Keratinocyte (primary cell): ENCODE measurements around the gene CTNNA3. TPM values are rescaled to one million over a fixed set of nuclear protein-coding genes. Genes with fewer than 3 reads are reported as not detected.

Experiments
- DNase-seq: peaks from one replicate; pipeline ENCODE4 v3.0.0-alpha.2; 2011; ENCODE audit warnings: low read depth, missing footprints, low spot score
- FAIRE-seq: peaks from 2 replicates; lab custom pipeline; 2011; peaks lifted over from hg19 to GRCh38; lab: Jason Lieb, UNC
- H2AFZ ChIP-seq: 2 replicates; pipeline ENCODE4 v1.6.0; 2012; ENCODE audit warnings: low read length, control low read depth, inconsistent platforms; ENCODE audit not compliant: control insufficient read depth
- H3K27ac ChIP-seq: 2 replicates; pipeline ENCODE4 v1.5.1; 2011; ENCODE audit warnings: low read length; ENCODE audit not compliant: control insufficient read depth, insufficient read depth
- H3K27me3 ChIP-seq: 3 replicates; pipeline ENCODE4 v1.6.0; 2011; ENCODE audit warnings: low read length; ENCODE audit not compliant: control insufficient read depth, insufficient read depth; ENCODE audit errors: extremely low read depth
- H3K36me3 ChIP-seq, 2 experiments: 2 replicates in 1 of 2; 3 replicates in 1 of 2; pipeline ENCODE4 v1.5.1; 2011; ENCODE audit warnings: low read length in 2 of 2, mild to moderate bottlenecking in 1 of 2; ENCODE audit not compliant: control insufficient read depth in 2 of 2, insufficient read depth in 2 of 2; ENCODE audit errors: extremely low read depth in 1 of 2
- H3K4me1 ChIP-seq: 3 replicates; pipeline ENCODE4 v1.5.1; 2011; ENCODE audit warnings: low read length; ENCODE audit not compliant: control insufficient read depth, insufficient read depth; ENCODE audit errors: extremely low read depth
- H3K4me2 ChIP-seq: 3 replicates; pipeline ENCODE4 v1.6.0; 2011; ENCODE audit warnings: low read depth, low read length; ENCODE audit not compliant: control insufficient read depth, insufficient read depth; ENCODE audit errors: extremely low read depth
- H3K4me3 ChIP-seq, 3 experiments: fragments of 200-600 bp in 1 of 3; sonication (generic) in 1 of 3; 2 replicates in 2 of 3; 3 replicates in 1 of 3; pipeline ENCODE4 v1.5.1; 2011 to 2016; ENCODE audit warnings: low read length in 3 of 3, mild to moderate bottlenecking in 3 of 3, control low read depth in 2 of 3, inconsistent platforms in 1 of 3, low read depth in 1 of 3, mixed read lengths in 1 of 3, mixed run types in 1 of 3, moderate library complexity in 1 of 3; ENCODE audit not compliant: control insufficient read depth in 2 of 3, insufficient read depth in 2 of 3; ENCODE audit errors: extremely low read depth in 1 of 3
- H3K79me2 ChIP-seq: 2 replicates; pipeline ENCODE4 v1.6.0; 2012; ENCODE audit warnings: low read length; ENCODE audit not compliant: control insufficient read depth, insufficient read depth
- H3K9ac ChIP-seq: 3 replicates; pipeline ENCODE4 v1.6.0; 2011; ENCODE audit warnings: low read length; ENCODE audit not compliant: control insufficient read depth, insufficient read depth; ENCODE audit errors: extremely low read depth
- H3K9me1 ChIP-seq: 3 replicates; pipeline ENCODE4 v1.6.0; 2011; ENCODE audit warnings: low read length; ENCODE audit not compliant: control insufficient read depth, insufficient read depth; ENCODE audit errors: extremely low read depth
- H3K9me3 ChIP-seq: 2 replicates; pipeline ENCODE4 v1.5.1; 2012; ENCODE audit warnings: low read depth, low read length; ENCODE audit not compliant: control insufficient read depth
- H4K20me1 ChIP-seq: 3 replicates; pipeline ENCODE4 v1.6.0; 2011; ENCODE audit warnings: low read length; ENCODE audit not compliant: control insufficient read depth, insufficient read depth; ENCODE audit errors: extremely low read depth
- EZH2 ChIP-seq: IDR thresholded peaks from one replicate; pipeline ENCODE4 v1.6.1; 2012; ENCODE audit warnings: inconsistent platforms, mild to moderate bottlenecking, low read length, moderate library complexity
- dilution Hi-C: fragments of 300-500 bp; cut with MboI; formaldehyde crosslinking; loops from one replicate; pipeline ENCODE4 v1.7.0; 2020; ENCODE audit warnings: low sequenced_read_pairs; ENCODE audit not compliant: extremely low pct_ligation_motif_present
- polyA plus RNA-seq, 5 experiments: library from polyadenylated mRNA; depleted of rRNA in 3 of 5; stranded (reverse) in 3 of 5; stranded (forward) in 1 of 5; unstranded in 1 of 5; fragments of >200 nt; gene quantifications; 1 replicate in 1 of 5; 2 replicates in 3 of 5; 3 replicates in 1 of 5; pipeline versions ENCODE4 v1.2.1 to v1.2.3, GENCODE V29; 2011 to 2012; ENCODE audit warnings: missing spikeins in 2 of 5, low read depth in 1 of 5, low replicate concordance in 1 of 5
- TF ChIP-seq, protein P1 (sequence below), 3 experiments: IDR thresholded peaks in 1 of 3; conservative IDR thresholded peaks in 1 of 3; optimal IDR thresholded peaks in 1 of 3; 2 replicates in 2 of 3; 3 replicates in 1 of 3; pipeline versions ENCODE3 to v1.5.1; 2011; ENCODE audit warnings: low read length in 3 of 3, mild to moderate bottlenecking in 3 of 3, moderate library complexity in 2 of 3, control low read depth in 1 of 3, inconsistent platforms in 1 of 3; ENCODE audit not compliant: insufficient read depth in 2 of 3; ENCODE audit errors: extremely low read depth in 1 of 3

The CTNNA3 gene
- polyA plus RNA-seq, 1 donor (not counting 4 experiments of a cell fraction or from before 2014, with no cell fraction given), result 0.01 TPM

DNA sequence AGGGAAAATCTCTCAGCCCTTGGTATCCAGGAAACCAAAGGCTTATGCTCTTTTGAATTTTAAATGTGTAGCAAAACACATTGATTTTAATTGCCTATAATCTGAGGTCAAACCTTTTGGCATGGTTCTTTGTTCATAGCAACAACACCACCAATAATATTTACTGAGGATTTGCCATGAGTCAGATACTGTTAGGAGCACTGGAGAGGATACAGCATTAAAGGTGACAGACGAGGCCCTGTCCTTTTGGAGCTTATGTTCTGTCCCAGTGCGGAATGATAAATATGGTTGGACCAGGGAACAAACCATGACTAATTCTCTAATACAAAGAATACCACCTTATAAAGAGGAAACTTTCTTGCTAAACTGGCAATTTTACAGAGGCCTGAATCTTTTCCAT, 176.6 kb downstream of the CTNNA3 start:
- H3K9me3 ChIP-seq, result no peaks in the 10 kb centered on the region
- H4K20me1 ChIP-seq, result no peaks in the 10 kb centered on the region
- no peak for TF ChIP-seq EZH2
- TF ChIP-seq, protein P1, sequence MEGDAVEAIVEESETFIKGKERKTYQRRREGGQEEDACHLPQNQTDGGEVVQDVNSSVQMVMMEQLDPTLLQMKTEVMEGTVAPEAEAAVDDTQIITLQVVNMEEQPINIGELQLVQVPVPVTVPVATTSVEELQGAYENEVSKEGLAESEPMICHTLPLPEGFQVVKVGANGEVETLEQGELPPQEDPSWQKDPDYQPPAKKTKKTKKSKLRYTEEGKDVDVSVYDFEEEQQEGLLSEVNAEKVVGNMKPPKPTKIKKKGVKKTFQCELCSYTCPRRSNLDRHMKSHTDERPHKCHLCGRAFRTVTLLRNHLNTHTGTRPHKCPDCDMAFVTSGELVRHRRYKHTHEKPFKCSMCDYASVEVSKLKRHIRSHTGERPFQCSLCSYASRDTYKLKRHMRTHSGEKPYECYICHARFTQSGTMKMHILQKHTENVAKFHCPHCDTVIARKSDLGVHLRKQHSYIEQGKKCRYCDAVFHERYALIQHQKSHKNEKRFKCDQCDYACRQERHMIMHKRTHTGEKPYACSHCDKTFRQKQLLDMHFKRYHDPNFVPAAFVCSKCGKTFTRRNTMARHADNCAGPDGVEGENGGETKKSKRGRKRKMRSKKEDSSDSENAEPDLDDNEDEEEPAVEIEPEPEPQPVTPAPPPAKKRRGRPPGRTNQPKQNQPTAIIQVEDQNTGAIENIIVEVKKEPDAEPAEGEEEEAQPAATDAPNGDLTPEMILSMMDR (optimal IDR thresholded peaks at IDR 0.05 in 1 of 3, IDR thresholded peaks at IDR 0.05 in 1 of 3, conservative IDR thresholded peaks at IDR 0.05 in 1 of 3; ENCODE audit: extremely low read depth in 1 of 3, insufficient read depth in 2 of 3, low read length in 3 of 3), result no peak
- no peaks in the 10 kb centered on the region for H3K4me1 ChIP-seq
- DNase-seq (no peak), FAIRE-seq (no peak)
- no peaks in the 10 kb centered on the region for H3K36me3 ChIP-seq
- no peaks in the 10 kb centered on the region for H3K9me1 ChIP-seq
- no peak overlapping the region for H3K27ac ChIP-seq
- dilution Hi-C loops, result no loop called here
- H2AFZ ChIP-seq, result no peak overlapping the region
- H3K27me3 ChIP-seq, result no peaks in the 10 kb centered on the region
- H3K79me2 ChIP-seq, result no peaks in the 10 kb centered on the region
- H3K4me2 ChIP-seq, result no peak overlapping the region
- H3K9ac ChIP-seq, result no peak overlapping the region
- no peak overlapping the region for H3K4me3 ChIP-seq

GRCh38 chr10:67518756-67519155, 177.2 kb downstream of the CTNNA3 start:
- no peaks in the 10 kb centered on the region for H3K4me1 ChIP-seq
- no peak overlapping the region for H3K27ac ChIP-seq
- no peak for FAIRE-seq
- no peaks in the 10 kb centered on the region for H3K79me2 ChIP-seq
- H3K9ac ChIP-seq, result no peak overlapping the region
- no peak overlapping the region for H3K4me2 ChIP-seq
- H3K36me3 ChIP-seq, result no peaks in the 10 kb centered on the region
- DNase-seq, result no peak
- no peaks in the 10 kb centered on the region for H4K20me1 ChIP-seq
- TF ChIP-seq, protein P1 (optimal IDR thresholded peaks at IDR 0.05 in 1 of 3, IDR thresholded peaks at IDR 0.05 in 1 of 3, conservative IDR thresholded peaks at IDR 0.05 in 1 of 3; ENCODE audit: extremely low read depth in 1 of 3, insufficient read depth in 2 of 3, low read length in 3 of 3), result no peak
- no peak for TF ChIP-seq EZH2
- H3K27me3 ChIP-seq, result no peaks in the 10 kb centered on the region
- dilution Hi-C loops, result no loop called here
- H3K4me3 ChIP-seq, result no peak overlapping the region
- H3K9me3 ChIP-seq, result no peaks in the 10 kb centered on the region
- H3K9me1 ChIP-seq, result no peaks in the 10 kb centered on the region
- no peak overlapping the region for H2AFZ ChIP-seq
